OCI-LY7 (cell line): ENCODE results near the gene HSPB2.

ENCODE experiments used
- CTCF ChIP-seq: fragments of 200-600 bp; sonication (generic); conservative IDR thresholded peaks from 2 replicates; pipeline ENCODE4 v1.5.1; 2014; ENCODE audit warnings: mild to moderate bottlenecking, antibody characterized with exemption, low read length, moderate library complexity, mixed read lengths
- EZH2phosphoT487 ChIP-seq: fragments of 200-600 bp; sonication (generic); IDR thresholded peaks from 2 replicates; pipeline ENCODE4 v1.6.1; 2018; ENCODE audit warnings: low read depth, borderline replicate concordance, mild to moderate bottlenecking, mixed run types, antibody characterized with exemption, low read length, moderate library complexity, mixed read lengths

GRCh38 chr11:111911563-111912401 lies 752 bp upstream of the HSPB2 start, which contains the start of gene CRYAB:
- TF ChIP-seq CTCF = no peak
- no peak for TF ChIP-seq EZH2phosphoT487
